Retina (tissue), 1 donor: ENCODE measurements around the gene CPN1.
A peak's percentile ranks its signal among the peaks of the same experiment; 100 is the strongest.
"Not testable (repeated sequence)": the region's sequence is repeated elsewhere in the genome, so short reads cannot be mapped to it uniquely, and the experiment has no call there.

Experiments used
- DNase-seq: peaks from one replicate; pipeline ENCODE4 v3.0.0-alpha.2; 2016

Gene CPN1

DNA sequence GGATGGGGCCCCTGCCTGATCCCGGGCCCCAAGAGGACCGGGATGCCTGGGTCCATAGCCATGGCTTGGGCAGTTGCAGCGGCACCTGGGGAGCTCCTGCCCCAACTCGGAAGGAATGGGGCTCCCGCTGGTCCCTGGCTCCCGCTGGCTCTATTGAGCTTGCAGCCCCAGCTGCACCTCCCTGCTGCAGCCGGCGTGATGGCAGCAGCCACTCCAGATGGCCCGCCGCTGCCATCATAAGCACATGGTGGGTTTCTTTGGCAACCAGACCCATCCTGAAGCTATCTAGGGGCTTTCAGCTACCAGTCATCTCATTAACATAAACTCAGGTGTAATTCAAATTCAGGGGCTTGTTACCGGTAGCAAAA lies 60.8 kb downstream of the CPN1 start:
- peak; percentile 28 for DNase-seq

DNA sequence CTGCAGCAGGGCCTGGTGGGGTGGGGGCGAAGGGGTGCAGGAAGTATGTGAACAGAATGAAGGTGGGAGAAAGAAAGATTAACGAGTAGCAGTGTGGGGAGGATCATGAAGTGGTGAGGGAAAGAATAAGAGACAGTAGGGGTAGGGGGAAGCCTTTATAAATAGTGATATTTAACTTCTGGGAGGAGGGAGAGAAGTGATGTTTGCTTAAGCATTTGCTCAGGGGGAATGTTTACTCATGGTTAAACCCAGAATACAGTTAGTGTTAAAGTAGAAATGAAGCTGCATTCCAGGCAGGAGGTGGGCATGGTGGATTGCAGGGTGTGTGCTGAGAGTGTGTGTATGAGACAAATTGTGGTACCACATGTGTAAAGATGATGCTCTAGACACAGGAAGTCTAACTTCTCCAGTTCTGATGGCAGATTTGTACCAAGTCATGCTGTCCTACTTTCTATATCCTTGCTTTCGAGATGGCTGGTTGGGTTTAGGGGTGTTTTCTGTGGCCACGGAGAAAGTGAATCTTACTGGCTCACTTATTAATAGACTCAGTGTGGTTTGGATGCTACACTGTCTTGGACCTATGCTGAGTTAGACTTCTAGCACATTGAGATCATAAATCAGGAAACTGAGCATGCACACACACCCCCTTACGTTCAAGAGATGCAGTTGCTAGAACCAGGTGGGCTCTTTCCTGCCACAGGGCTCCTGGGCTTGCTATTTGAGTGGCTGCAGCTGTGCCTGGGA lies 61.4 kb downstream of the CPN1 start:
- no peak for DNase-seq

- no peak for DNase-seq
Measured at GRCh38 chr10:100019787-100020141, 61.9 kb downstream of the CPN1 start.

DNA sequence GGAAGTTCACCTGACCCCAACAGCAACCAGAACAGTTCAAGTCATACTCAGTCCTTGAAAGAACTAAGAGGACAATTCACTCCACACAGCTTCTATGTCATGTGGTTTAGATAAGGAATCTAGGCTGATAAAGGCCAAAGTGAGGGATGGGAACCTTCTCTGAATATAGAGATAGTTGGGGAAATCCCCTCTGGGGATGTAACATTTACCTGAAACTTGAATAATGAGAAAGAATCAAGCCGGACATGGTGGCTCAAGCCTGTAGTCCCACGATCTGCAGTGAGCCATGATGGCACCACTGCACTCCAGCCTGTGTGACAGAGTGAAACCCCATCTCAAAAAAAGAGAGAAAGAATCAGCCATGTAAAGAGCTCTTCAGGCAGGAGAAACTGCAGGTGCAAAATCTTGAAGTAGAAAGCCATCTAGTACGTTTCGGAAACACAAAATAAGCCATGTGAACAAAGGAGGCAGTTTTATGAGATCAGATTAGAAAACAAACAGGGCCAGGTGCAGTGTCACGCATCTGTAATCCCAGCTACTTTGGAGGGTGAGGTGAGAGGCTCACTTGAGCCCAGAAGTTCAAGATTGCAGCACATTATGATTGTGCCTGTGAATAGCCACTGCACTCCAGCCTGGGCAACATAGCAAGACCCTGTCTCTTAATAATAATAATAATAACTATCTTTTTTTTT lies 67.5 kb downstream of the CPN1 start:
- no peak for DNase-seq

GRCh38 chr10:100013621-100014020 lies 68.0 kb downstream of the CPN1 start:
- DNase-seq, result no peak

DNA sequence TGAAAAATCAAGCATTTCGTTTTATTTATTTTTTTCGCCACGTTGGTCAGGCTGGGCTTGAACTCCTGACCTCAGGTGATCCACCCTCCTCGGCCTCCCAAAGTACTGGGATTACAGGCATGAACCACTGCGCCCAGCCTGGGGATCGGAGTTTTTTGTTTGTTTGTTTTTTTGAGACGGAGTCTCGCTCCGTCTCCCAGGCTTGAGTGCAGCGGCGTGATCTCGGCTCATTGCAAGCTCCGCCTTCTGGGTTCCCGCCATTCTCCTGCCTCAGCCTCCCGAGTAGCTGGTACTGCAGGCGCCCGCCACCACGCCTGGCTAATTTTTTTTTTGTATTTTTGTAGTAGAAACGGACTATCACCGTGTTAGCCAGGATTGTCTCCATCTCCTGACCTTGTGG lies 69.8 kb downstream of the CPN1 start:
- not testable (repeated sequence) for DNase-seq

DNA sequence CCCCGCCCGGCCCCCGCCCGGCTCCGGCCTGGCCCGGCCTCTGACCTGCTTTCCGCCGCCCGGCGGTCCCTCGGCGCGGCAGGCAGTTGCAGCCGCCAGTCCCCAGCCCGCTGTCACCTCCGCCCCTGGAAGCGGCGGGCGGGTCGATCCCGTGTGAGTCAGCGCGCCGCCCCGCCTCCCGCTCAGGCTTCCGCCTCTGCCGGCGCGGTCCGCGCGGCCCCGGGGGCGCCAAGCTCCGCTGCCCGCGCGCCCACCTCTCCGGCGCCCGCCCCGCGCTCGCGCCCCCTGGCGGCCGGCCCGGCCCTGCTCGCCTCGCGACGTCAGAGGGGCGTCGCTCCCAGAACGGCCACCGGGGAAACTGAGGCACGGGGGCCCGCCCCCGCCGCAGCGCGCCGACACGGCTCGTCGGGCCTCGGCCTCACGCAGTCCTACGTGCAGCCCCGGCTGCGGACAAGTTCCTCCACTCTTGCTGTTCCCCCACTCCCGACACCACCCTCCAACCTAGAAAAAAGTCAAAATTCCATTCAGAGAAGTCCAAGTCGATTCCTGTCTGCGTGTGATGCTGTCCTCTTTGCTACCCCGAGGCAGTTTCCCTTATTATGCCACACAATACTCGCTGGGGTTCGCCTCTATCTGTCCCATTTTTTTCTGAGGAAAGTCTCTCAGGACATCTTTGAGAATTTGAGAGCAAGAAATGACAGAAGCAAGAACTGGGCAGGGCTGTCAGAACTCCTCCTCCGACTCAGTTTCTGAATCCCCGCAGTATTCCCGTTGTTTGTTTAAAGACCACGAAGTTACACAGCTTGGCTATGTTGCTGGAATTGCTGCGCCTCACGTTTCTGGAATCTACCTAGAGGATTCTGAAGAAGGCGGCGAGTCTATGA lies 71.6 kb downstream of the CPN1 start, which contains the start of gene DNMBP:
Gene DNMBP, minus strand, starts transcription at position 155 of the 884 bp plus-strand sequence. CDS start 37,823 bp downstream, outside the sequence.
- peak; percentile 77 for DNase-seq

- peak; percentile 84 for DNase-seq
Measured at GRCh38 chr10:100009283-100009792, 72.3 kb downstream of the CPN1 start.

DNA sequence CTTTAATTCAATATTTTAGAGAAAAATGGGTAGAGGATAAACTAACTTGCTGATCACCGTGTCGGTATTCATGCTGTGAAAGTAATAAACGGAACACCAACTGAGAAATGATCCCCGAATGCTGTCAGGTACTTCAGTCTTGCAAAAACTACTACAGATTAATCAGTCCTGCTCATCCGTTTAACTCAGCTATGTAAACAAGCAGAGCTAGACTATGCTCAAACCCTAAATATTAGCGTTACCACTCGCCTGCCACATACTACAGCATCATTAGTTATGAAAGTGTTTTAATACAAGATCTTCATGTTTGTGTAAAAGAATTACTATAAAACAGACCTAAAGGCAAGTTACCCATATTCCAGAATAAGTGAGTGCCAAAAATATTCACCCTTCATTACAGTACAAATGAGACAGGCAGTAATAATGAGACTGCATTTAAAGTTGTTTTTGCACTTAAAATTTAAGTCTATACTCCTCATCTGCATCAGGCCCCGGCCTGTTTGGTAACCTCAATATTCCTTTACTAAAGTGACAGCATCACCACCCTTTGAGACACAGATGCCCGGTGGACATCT lies 72.9 kb downstream of the CPN1 start:
- DNase-seq, result no peak

DNA sequence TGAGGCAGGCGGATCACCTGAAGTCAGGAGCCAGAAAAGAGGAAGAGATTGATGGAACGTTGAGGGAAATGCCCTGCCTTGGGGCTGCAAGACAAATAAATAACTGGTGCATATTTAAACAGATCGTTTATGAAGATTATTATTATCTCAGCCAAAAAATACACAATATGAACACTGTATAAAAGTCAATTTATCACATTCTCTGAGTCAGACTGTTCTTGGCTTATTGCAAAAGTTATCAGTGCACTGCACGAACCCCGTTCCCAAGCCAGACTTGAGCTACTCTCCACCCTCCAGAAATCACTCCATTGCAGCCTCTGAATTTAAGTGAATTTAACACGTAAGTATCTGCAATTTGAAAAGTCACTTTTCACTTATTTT lies 73.5 kb downstream of the CPN1 start:
- no peak for DNase-seq

DNA sequence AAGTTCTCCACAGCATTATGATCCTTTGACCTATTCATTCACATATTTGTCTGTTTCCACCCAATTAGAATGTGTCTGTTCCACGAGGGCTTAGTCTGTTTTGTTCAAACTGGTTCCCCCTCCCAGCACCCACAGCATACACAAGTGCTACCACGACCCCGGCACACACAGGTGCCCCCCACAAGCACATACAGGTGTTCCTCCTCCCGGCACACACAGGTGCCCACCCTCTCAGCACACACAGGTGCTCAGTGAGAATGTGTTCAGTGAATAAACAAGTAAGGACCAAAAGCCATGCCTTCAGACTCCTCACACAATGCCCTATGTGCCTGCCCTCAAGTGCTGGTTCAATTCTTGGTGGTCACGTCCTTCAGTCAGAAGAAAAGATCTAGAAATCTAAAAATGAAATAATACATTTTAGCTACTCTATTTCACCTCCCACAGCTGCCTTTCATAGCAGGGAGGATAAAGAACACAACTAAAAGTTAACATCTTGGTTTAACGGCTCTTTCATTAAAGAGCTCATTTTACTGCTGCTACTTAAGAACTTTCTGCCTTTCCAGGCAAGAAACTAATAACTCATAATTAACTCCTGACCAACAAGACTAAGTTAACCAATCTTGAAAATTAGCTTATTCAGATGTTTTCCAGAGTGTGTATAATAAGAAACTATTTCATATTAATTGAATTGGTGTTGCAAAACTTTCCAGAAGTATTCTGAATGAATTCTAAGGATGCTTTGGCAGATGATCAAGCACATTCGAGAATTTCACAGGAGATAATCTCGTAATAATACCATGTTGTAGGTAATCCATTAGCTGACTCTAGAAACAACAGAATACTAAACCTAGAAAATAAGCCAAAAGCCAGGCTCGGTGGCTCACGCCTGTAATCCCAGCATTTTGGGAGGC lies 74.2 kb downstream of the CPN1 start:
- DNase-seq, result no peak

- DNase-seq, result no peak
Measured at GRCh38 chr10:100006243-100006886, 75.3 kb downstream of the CPN1 start.

GRCh38 chr10:100004805-100005510 lies 76.7 kb downstream of the CPN1 start:
- no peak for DNase-seq

DNA sequence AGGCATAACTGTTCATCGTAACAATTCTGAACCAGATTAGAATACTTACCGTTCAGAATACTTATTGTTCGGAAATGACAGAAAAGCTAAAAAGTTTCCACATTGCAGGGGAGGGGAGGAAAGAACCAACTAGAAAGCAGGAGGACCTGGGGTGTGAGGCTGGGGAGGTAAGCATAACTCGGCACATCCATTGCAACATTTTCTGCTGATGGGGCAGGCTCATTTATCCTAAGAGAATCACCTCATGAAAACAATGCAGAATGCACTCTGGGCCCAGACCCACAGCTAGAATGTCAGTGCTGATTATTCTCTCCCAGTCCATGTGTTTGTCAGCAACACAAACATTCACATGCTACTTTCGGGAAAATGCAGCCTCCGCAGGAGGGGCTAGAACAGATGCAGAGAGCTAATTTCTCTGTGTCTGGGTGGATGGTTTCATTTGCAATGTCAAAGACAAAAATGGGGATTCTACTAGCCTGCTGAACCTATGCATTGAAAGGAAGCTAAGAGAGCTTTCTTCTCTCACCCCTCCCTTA lies 81.5 kb downstream of the CPN1 start:
- no peak for DNase-seq

DNA sequence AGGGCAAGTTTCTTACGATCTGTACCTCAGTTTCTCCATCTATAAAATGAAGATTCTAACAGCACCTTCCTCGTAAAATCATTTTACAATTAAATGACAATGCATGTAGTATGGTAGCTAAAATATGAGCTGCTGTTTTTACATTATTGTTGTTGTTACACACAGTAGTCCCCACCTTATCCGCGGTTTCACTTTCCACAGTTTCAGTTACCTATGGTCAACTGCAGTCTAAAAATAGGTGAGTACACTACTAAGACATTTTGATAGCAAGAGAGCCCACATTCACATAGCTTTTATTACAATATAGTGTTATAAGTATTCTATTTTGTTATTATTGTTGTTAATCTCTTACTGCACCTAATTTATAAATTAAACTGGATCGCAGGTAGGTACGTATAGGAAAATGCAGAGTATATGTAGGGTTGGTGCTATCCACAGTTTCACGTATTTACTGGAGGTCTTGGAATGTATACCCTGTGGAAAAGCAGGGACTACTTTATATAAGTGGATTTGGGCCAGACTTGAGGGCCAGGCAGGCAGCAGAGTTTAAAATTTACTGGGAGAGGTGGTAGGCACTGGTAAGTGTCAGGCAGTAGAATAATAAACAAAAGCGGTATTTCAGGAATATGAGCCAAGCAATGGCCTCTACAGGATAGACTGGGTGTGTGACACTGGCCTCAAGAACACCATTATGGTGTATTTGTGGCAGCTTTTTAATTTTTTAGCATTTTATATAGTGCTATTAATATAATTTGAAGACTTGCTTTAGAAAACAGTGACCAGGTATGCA lies 82.2 kb downstream of the CPN1 start:
- DNase-seq, result no peak

DNA sequence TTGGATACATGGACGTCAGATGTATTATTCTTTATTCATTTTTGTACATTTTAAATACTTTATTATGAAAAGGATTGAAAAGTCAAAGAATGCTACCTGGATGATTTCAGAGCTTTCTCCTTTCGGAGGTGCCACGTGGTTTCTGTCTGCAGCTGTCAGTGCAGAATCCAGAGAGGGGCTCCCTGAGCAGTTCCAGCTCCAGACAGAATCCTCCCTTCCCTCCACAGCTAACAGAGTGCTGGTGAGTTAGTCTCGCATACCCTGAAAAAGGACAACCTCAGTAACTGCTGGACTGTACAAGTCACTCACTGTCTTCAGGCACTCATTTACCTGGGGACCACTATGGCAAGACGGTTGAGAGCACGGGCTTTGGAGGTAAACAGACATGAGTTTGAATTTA lies 82.8 kb downstream of the CPN1 start:
- DNase-seq, result no peak

GRCh38 chr10:99996671-99997648 lies 84.7 kb downstream of the CPN1 start:
- DNase-seq, result no peak

DNA sequence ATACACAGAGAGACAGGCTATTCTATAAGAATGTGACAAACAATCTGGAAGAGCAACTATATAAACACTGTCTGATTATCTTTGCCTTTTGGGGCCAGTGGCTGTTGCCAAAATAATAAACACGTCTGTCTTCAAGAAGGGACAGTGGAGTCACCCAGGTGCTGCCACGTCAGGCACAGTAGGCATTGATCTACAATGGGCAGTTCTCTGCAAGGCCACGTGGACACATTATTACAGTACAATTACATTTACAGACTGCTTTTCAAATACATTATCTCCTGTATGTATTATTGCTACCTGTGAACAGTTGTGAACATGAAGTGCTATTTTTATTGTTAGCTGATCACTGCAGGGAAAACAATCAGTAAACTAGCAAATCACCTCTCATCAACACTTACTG lies 86.0 kb downstream of the CPN1 start:
- DNase-seq, result no peak
